ENCODE data around the gene RFC1. TPM values are rescaled to one million over a fixed set of nuclear protein-coding genes. Genes with fewer than 3 reads are reported as not detected.
A peak's percentile ranks its signal among the peaks of the same experiment; 100 is the strongest.

RFC1 gene
- total and polyA plus RNA-seq, 9 of the 15 experiments (the other 6 are each of a cell fraction or from before 2014, with no cell fraction given): 16.8 to 85.6 (median 45.2) TPM

DNA sequence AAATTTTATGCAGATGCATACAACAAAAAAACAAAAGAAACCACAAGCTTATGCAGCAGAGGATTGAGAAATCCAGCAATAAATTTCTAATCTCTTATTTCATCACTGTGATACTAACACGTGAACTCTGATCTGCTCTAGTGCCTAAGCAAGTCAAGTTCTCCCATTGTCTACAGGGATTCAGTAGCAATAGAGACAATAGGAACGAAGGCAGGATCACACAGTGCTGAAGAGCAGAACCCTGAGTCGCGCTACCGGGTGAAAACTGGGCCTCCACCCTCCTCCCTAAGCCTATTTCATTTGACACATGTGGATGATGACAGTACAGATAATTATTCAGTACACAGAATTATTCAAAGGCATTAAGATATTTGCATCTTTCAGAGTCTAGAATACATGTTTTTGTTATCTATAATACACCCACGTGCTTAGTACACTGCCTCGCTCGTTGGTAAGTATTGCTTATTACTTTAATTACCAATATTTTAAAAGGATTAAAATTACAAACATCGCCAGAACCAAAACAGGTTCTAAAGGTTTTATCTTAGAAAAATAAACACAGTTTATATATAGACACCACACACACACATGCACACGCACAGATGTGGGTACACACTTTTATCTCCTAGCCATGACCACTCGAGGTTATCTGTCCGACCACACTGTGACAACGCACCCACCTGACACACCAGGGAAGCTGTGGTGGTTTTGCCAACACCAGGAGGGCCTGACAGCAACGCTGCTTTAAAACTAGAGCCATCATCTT, 60.1 kb downstream of the RFC1 start (continued):
- peak; percentile 41; the same call in 1 of the 2 replicates for TF ChIP-seq MGA (IDR thresholded peaks at IDR 0.05)
- TF ChIP-seq NFRKB (IDR thresholded peaks at IDR 0.05; ENCODE audit: low read depth): no peak
- peak; percentile 18; the same call in 1 of the 2 replicates for TF ChIP-seq L3MBTL2 (IDR thresholded peaks at IDR 0.05)
- TF ChIP-seq ZC3H11A (IDR thresholded peaks at IDR 0.05; ENCODE audit: low read depth, low read length): no peak
- TF ChIP-seq, protein P1, sequence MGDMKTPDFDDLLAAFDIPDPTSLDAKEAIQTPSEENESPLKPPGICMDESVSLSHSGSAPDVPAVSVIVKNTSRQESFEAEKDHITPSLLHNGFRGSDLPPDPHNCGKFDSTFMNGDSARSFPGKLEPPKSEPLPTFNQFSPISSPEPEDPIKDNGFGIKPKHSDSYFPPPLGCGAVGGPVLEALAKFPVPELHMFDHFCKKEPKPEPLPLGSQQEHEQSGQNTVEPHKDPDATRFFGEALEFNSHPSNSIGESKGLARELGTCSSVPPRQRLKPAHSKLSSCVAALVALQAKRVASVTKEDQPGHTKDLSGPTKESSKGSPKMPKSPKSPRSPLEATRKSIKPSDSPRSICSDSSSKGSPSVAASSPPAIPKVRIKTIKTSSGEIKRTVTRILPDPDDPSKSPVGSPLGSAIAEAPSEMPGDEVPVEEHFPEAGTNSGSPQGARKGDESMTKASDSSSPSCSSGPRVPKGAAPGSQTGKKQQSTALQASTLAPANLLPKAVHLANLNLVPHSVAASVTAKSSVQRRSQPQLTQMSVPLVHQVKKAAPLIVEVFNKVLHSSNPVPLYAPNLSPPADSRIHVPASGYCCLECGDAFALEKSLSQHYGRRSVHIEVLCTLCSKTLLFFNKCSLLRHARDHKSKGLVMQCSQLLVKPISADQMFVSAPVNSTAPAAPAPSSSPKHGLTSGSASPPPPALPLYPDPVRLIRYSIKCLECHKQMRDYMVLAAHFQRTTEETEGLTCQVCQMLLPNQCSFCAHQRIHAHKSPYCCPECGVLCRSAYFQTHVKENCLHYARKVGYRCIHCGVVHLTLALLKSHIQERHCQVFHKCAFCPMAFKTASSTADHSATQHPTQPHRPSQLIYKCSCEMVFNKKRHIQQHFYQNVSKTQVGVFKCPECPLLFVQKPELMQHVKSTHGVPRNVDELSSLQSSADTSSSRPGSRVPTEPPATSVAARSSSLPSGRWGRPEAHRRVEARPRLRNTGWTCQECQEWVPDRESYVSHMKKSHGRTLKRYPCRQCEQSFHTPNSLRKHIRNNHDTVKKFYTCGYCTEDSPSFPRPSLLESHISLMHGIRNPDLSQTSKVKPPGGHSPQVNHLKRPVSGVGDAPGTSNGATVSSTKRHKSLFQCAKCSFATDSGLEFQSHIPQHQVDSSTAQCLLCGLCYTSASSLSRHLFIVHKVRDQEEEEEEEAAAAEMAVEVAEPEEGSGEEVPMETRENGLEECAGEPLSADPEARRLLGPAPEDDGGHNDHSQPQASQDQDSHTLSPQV (IDR thresholded peaks at IDR 0.05): peak; percentile 66
- TF ChIP-seq U2AF2 (optimal IDR thresholded peaks at IDR 0.05; ENCODE audit: low read depth, low read length): no peak
- TF ChIP-seq ARID1B (IDR thresholded peaks at IDR 0.05): peak; percentile 78
- no peak for TF ChIP-seq CTCF (IDR thresholded peaks at IDR 0.05 in 2 of 3, conservative IDR thresholded peaks at IDR 0.05 in 1 of 3; ENCODE audit: insufficient read depth in 2 of 3, low read depth in 1 of 3, low read length in 3 of 3)
- TF ChIP-seq FOXA1 (IDR thresholded peaks at IDR 0.05; ENCODE audit: borderline replicate concordance): no peak
